Measurements from ENCODE around the gene CAPN15.

CAPN15 gene

GRCh38 chr16:515175-515938 is 12.2 kb upstream of the CAPN15 start:
- no peak for TF ChIP-seq POLR2A (IDR thresholded peaks at IDR 0.05; ENCODE audit: low read depth, low read length)
- no peak for DNase-seq (ENCODE audit: insufficient read length, low spot score)
- no peak for FAIRE-seq

- no peak for TF ChIP-seq POLR2A (IDR thresholded peaks at IDR 0.05; ENCODE audit: low read depth, low read length)
- FAIRE-seq, result no peak
- no peak for DNase-seq (ENCODE audit: insufficient read length, low spot score)
Observed at GRCh38 chr16:515939-516226, 11.6 kb upstream of the CAPN15 start.

- no peak for TF ChIP-seq POLR2A (IDR thresholded peaks at IDR 0.05; ENCODE audit: low read depth, low read length)
- DNase-seq (ENCODE audit: insufficient read length, low spot score) (no peak), FAIRE-seq (no peak)
Observed at GRCh38 chr16:516301-516700, 11.2 kb upstream of the CAPN15 start.

DNA sequence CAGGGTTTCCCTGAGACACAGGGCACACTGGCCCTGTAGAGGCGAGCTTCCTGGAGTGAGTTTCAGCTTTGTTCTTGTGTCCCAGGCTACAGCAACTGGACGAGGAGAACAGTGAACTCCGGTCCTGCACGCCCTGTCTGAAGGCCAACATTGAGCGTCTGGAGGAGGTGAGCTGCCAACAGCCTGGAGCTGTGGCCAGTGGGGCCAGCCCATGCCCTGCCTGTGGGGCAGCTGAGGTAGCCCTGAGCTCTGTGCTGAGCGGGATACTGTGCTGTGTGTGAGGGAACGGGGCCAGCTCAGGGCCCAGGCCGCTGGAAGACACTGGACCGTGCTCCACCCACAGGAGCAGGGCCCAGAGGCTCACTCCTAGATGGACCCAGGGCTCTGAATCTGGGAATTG is 8.7 kb upstream of the CAPN15 start:
- FAIRE-seq (no peak), DNase-seq (ENCODE audit: insufficient read length, low spot score) (no peak)
- TF ChIP-seq POLR2A (IDR thresholded peaks at IDR 0.05; ENCODE audit: low read depth, low read length), result no peak

GRCh38 chr16:519425-519824 is 8.1 kb upstream of the CAPN15 start:
- no peak for FAIRE-seq
- no peak for DNase-seq (ENCODE audit: insufficient read length, low spot score)
- TF ChIP-seq POLR2A (IDR thresholded peaks at IDR 0.05; ENCODE audit: low read depth, low read length), result no peak

GRCh38 chr16:519841-520687 is 7.4 kb upstream of the CAPN15 start:
- no peak for TF ChIP-seq POLR2A (IDR thresholded peaks at IDR 0.05; ENCODE audit: low read depth, low read length)
- no peak for FAIRE-seq
- DNase-seq (ENCODE audit: insufficient read length, low spot score), result no peak

- TF ChIP-seq POLR2A (IDR thresholded peaks at IDR 0.05; ENCODE audit: low read depth, low read length), result no peak
- no peak for DNase-seq (ENCODE audit: insufficient read length, low spot score)
- FAIRE-seq, result no peak
Observed at GRCh38 chr16:520847-521246, 6.7 kb upstream of the CAPN15 start.

- TF ChIP-seq POLR2A (IDR thresholded peaks at IDR 0.05; ENCODE audit: low read depth, low read length), result no peak
- no peak for FAIRE-seq
Observed at GRCh38 chr16:521381-522210, 5.9 kb upstream of the CAPN15 start.

DNA sequence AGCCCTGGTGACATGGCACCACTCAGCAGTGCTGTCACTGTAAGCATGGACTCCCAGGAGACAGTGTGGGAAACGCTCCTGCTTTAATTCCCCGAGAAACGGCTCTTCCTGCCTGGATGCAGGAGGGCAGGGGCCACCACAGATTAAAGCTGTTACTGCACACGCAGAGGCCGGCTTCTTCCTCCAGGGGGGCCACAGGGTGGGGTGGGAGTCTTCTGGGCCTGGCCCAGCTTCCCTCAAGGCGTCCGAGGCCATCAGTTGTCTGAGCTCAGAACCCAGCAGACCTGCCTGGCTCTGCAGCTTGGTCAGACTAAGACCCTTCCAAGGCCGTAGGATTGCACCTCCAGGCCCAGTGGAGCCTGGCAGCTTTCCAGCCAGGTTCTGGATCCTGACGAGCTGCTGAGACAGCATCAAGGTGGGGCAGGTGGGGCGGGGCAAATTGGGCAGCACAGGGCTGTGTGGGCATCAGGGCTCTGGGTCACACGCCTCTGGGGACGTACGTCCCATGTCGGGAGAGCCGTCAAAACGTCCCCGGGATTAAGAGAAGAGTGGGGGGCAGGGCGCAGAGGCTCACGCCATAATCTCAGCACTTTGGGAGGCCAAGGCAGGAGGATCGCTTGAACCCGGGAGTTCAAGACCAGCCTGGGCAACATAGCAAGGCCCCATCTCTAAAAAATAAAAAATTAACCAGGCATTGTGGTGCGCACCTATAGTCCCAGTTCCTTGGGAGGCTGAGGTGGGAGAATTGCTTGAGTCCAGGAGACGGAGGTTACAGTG is 5.0 kb upstream of the CAPN15 start:
- FAIRE-seq, result no peak
- DNase-seq (ENCODE audit: insufficient read length, low spot score), result no peak
- TF ChIP-seq POLR2A (IDR thresholded peaks at IDR 0.05; ENCODE audit: low read depth, low read length), result no peak

More at GRCh38 chr16:521381-522210, 5.9 kb upstream of the CAPN15 start:
- no peak for DNase-seq (ENCODE audit: insufficient read length, low spot score)

DNA sequence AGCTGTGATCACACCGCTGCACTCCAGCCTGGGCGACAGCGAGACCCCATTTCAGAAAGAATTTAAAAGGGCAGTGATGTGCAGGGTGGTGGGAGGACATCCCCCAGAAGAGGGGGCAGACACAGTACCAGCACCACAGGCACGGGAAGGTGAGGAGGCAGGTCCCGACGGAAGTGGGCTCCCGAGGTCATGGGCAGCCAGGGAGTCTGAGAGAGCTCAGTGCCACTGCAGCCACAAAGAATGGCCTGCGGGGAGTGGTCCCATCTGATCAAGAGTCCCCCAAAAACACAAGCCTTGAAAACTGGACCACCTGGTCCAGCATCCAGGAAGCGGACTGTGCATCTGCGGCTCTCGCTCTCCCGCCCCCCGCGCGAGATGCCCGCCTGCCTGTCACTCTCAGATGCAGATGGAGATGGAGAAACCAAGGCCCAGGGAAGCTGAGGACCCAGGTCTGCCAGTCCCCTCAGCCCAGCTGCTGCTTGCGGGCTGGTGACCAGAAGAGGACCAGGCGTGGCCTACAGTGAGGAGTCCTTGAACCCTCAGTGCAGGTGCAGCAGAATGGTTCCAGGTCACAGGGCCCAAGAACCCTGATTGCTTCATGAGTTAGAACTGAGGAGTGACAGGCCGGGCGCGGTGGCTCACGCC is 4.3 kb upstream of the CAPN15 start:
- DNase-seq (ENCODE audit: insufficient read length, low spot score) (no peak), FAIRE-seq (no peak)
- TF ChIP-seq POLR2A (IDR thresholded peaks at IDR 0.05; ENCODE audit: low read depth, low read length), result no peak

- TF ChIP-seq POLR2A (IDR thresholded peaks at IDR 0.05; ENCODE audit: low read depth, low read length), result 0 out of 2 replicates have a peak, but pooled peaks have one; percentile 7
Observed at GRCh38 chr16:524274-525040, 3.1 kb upstream of the CAPN15 start.

GRCh38 chr16:525123-525519 is 2.4 kb upstream of the CAPN15 start:
- DNase-seq (ENCODE audit: insufficient read length, low spot score) (no peak), FAIRE-seq (no peak)
- no peak for TF ChIP-seq POLR2A (IDR thresholded peaks at IDR 0.05; ENCODE audit: low read depth, low read length)

More at GRCh38 chr16:524274-525040, 3.1 kb upstream of the CAPN15 start:
- FAIRE-seq (no peak), DNase-seq (ENCODE audit: insufficient read length, low spot score) (no peak)
